Central memory CD8-positive, alpha-beta T cell (primary cell): ENCODE data around the gene AUH.
"Not testable (repeated sequence)": the region's sequence is repeated elsewhere in the genome, so short reads cannot be mapped to it uniquely, and the experiment has no call there.

Source experiments
- ATAC-seq: fragments of 150-1000 bp; cut with Tn5 transposase; replicated peaks from 2 replicates; pipeline ENCODE4 v1.10.0; 2022; ENCODE audit warnings: mild to moderate bottlenecking, moderate FRiP score, moderate number of reproducible peaks; ENCODE audit not compliant: poor library complexity, severe bottlenecking; ENCODE audit errors: extremely low read depth
- DNase-seq, 2 donors: peaks; one replicate each; pipeline ENCODE4 v3.0.0; 2021; ENCODE audit warnings: low spot score in 2 of 2
- H3K27ac Mint-ChIP-seq: one replicate; pipeline ENCODE4 v1.8.0; 2022; ENCODE audit warnings: low read depth, mild to moderate bottlenecking, moderate library complexity, mixed read lengths
- H3K27me3 Mint-ChIP-seq: one replicate; pipeline ENCODE4 v1.8.0; 2022; ENCODE audit warnings: mixed read lengths
- H3K36me3 Mint-ChIP-seq: one replicate; pipeline ENCODE4 v1.8.0; 2022; ENCODE audit warnings: mild to moderate bottlenecking, moderate library complexity, mixed read lengths; ENCODE audit not compliant: insufficient read depth
- H3K4me1 Mint-ChIP-seq: one replicate; pipeline ENCODE4 v1.8.0; 2022; ENCODE audit warnings: mixed read lengths
- H3K4me3 Mint-ChIP-seq: one replicate; pipeline ENCODE4 v1.8.0; 2022; ENCODE audit warnings: mild to moderate bottlenecking, moderate library complexity, mixed read lengths
- H3K9me3 Mint-ChIP-seq: one replicate; pipeline ENCODE4 v1.8.0; 2022; ENCODE audit warnings: mixed read lengths

Gene AUH

GRCh38 chr9:91392435-91392834 is 30.7 kb upstream of the AUH start:
- peaks cover 4% of the 10 kb centered on the region for H3K36me3 Mint-ChIP-seq
- H3K4me3 Mint-ChIP-seq = no peak overlapping the region
- peaks cover 7% of the 10 kb centered on the region for H3K4me1 Mint-ChIP-seq
- no peak for ATAC-seq
- H3K27me3 Mint-ChIP-seq = no peaks in the 10 kb centered on the region
- no peak overlapping the region for H3K27ac Mint-ChIP-seq
- H3K9me3 Mint-ChIP-seq = no peaks in the 10 kb centered on the region
- DNase-seq = no peak

GRCh38 chr9:91391818-91392217 is 30.1 kb upstream of the AUH start:
- H3K9me3 Mint-ChIP-seq = no peaks in the 10 kb centered on the region
- no peak overlapping the region for H3K27ac Mint-ChIP-seq
- peaks cover 4% of the 10 kb centered on the region for H3K36me3 Mint-ChIP-seq
- peaks cover 7% of the 10 kb centered on the region for H3K4me1 Mint-ChIP-seq
- no peak overlapping the region for H3K4me3 Mint-ChIP-seq
- DNase-seq = no peak
- no peaks in the 10 kb centered on the region for H3K27me3 Mint-ChIP-seq
- no peak for ATAC-seq

GRCh38 chr9:91391412-91391811 is 29.7 kb upstream of the AUH start:
- Mint-ChIP-seq H3K9me3 (no peaks in the 10 kb centered on the region), H3K4me1 (peaks cover 7% of the 10 kb centered on the region), H3K27me3 (no peaks in the 10 kb centered on the region), H3K27ac (no peak overlapping the region), H3K4me3 (no peak overlapping the region), H3K36me3 (peaks cover 4% of the 10 kb centered on the region)
- ATAC-seq = no peak
- DNase-seq = no peak

- H3K4me1 Mint-ChIP-seq, H3K9me3 Mint-ChIP-seq, H3K4me3 Mint-ChIP-seq, H3K27ac Mint-ChIP-seq, DNase-seq, H3K36me3 Mint-ChIP-seq, H3K27me3 Mint-ChIP-seq, ATAC-seq: not testable (repeated sequence)
Measured at GRCh38 chr9:91389686-91390085, 28.0 kb upstream of the AUH start.

- Mint-ChIP-seq H3K4me1 (no peaks in the 10 kb centered on the region), H3K9me3 (no peaks in the 10 kb centered on the region), H3K27ac (no peak overlapping the region), H3K4me3 (no peak overlapping the region), H3K36me3 (peaks cover 2% of the 10 kb centered on the region), H3K27me3 (no peaks in the 10 kb centered on the region)
- DNase-seq = no peak
- no peak for ATAC-seq
Measured at GRCh38 chr9:91386765-91387164, 25.0 kb upstream of the AUH start.

- no peaks in the 10 kb centered on the region for H3K4me1 Mint-ChIP-seq
Measured at GRCh38 chr9:91384954-91385353, 23.2 kb upstream of the AUH start.

GRCh38 chr9:91383577-91383976 is 21.9 kb upstream of the AUH start:
- H3K4me1 Mint-ChIP-seq = no peaks in the 10 kb centered on the region
- no peaks in the 10 kb centered on the region for H3K27me3 Mint-ChIP-seq
- ATAC-seq = no peak

More at GRCh38 chr9:91384954-91385353, 23.2 kb upstream of the AUH start:
- Mint-ChIP-seq H3K36me3 (no peaks in the 10 kb centered on the region), H3K9me3 (no peaks in the 10 kb centered on the region), H3K27ac (no peak overlapping the region), H3K27me3 (no peaks in the 10 kb centered on the region), H3K4me3 (no peak overlapping the region)
- DNase-seq (no peak), ATAC-seq (no peak)

GRCh38 chr9:91382298-91382697 is 20.6 kb upstream of the AUH start:
- no peaks in the 10 kb centered on the region for H3K9me3 Mint-ChIP-seq
- no peak overlapping the region for H3K4me3 Mint-ChIP-seq
- H3K4me1 Mint-ChIP-seq = no peaks in the 10 kb centered on the region
- DNase-seq (no peak), ATAC-seq (no peak)
- no peak overlapping the region for H3K27ac Mint-ChIP-seq
- H3K27me3 Mint-ChIP-seq = no peaks in the 10 kb centered on the region
- no peaks in the 10 kb centered on the region for H3K36me3 Mint-ChIP-seq

More at GRCh38 chr9:91383577-91383976, 21.9 kb upstream of the AUH start:
- no peak overlapping the region for H3K4me3 Mint-ChIP-seq
- no peak overlapping the region for H3K27ac Mint-ChIP-seq
- no peaks in the 10 kb centered on the region for H3K9me3 Mint-ChIP-seq
- no peak for DNase-seq
- no peaks in the 10 kb centered on the region for H3K36me3 Mint-ChIP-seq

GRCh38 chr9:91379426-91379825 is 17.7 kb upstream of the AUH start:
- no peak overlapping the region for H3K27ac Mint-ChIP-seq
- H3K4me3 Mint-ChIP-seq = no peak overlapping the region
- H3K9me3 Mint-ChIP-seq = no peaks in the 10 kb centered on the region
- DNase-seq (no peak), ATAC-seq (no peak)
- H3K36me3 Mint-ChIP-seq = no peaks in the 10 kb centered on the region
- peaks cover 6% of the 10 kb centered on the region for H3K4me1 Mint-ChIP-seq
- no peaks in the 10 kb centered on the region for H3K27me3 Mint-ChIP-seq

- H3K4me1 Mint-ChIP-seq = peaks cover 6% of the 10 kb centered on the region
- no peak overlapping the region for H3K4me3 Mint-ChIP-seq
- DNase-seq (no peak), ATAC-seq (no peak)
- H3K27me3 Mint-ChIP-seq = no peaks in the 10 kb centered on the region
- H3K9me3 Mint-ChIP-seq = no peaks in the 10 kb centered on the region
- no peaks in the 10 kb centered on the region for H3K36me3 Mint-ChIP-seq
- no peak overlapping the region for H3K27ac Mint-ChIP-seq
Measured at GRCh38 chr9:91378695-91379127, 17.0 kb upstream of the AUH start.

GRCh38 chr9:91378054-91378453 is 16.3 kb upstream of the AUH start:
- not testable (repeated sequence) for H3K4me1 Mint-ChIP-seq, H3K36me3 Mint-ChIP-seq, H3K27ac Mint-ChIP-seq, DNase-seq, H3K4me3 Mint-ChIP-seq, ATAC-seq, H3K27me3 Mint-ChIP-seq, H3K9me3 Mint-ChIP-seq

GRCh38 chr9:91376239-91376638 is 14.5 kb upstream of the AUH start:
- no peak overlapping the region for H3K4me3 Mint-ChIP-seq
- DNase-seq (no peak), ATAC-seq (no peak)
- H3K27me3 Mint-ChIP-seq = no peaks in the 10 kb centered on the region
- H3K4me1 Mint-ChIP-seq = peaks cover 6% of the 10 kb centered on the region
- no peak overlapping the region for H3K27ac Mint-ChIP-seq
- H3K9me3 Mint-ChIP-seq = no peaks in the 10 kb centered on the region
- no peaks in the 10 kb centered on the region for H3K36me3 Mint-ChIP-seq

GRCh38 chr9:91374939-91375338 is 13.2 kb upstream of the AUH start:
- Mint-ChIP-seq H3K4me3 (no peak overlapping the region), H3K4me1 (peaks cover 6% of the 10 kb centered on the region), H3K27ac (no peak overlapping the region), H3K36me3 (no peaks in the 10 kb centered on the region), H3K9me3 (no peaks in the 10 kb centered on the region), H3K27me3 (peaks cover under 1% of the 10 kb centered on the region)
- ATAC-seq = no peak
- DNase-seq = no peak

- Mint-ChIP-seq H3K36me3 (no peaks in the 10 kb centered on the region), H3K27ac (no peak overlapping the region), H3K4me1 (peaks cover 6% of the 10 kb centered on the region), H3K4me3 (no peak overlapping the region), H3K27me3 (peaks cover 19% of the 10 kb centered on the region), H3K9me3 (no peaks in the 10 kb centered on the region)
- ATAC-seq (no peak), DNase-seq (no peak)
Measured at GRCh38 chr9:91371894-91372293, 10.2 kb upstream of the AUH start.
